Stimulated activated CD8-positive, alpha-beta memory T cell treated with anti-CD3 and anti-CD28 coated beads, Interleukin-7, amount 100 ng/mL, for 48 hours (primary cell): Measurements from ENCODE around the gene MSH5.

Source experiments
- DNase-seq, 2 donors: peaks; one replicate each; pipeline ENCODE4 v3.0.0-alpha.2; 2020; ENCODE audit warnings: low read depth in 1 of 2; ENCODE audit errors: extremely low read depth in 1 of 2

The MSH5 gene

DNA sequence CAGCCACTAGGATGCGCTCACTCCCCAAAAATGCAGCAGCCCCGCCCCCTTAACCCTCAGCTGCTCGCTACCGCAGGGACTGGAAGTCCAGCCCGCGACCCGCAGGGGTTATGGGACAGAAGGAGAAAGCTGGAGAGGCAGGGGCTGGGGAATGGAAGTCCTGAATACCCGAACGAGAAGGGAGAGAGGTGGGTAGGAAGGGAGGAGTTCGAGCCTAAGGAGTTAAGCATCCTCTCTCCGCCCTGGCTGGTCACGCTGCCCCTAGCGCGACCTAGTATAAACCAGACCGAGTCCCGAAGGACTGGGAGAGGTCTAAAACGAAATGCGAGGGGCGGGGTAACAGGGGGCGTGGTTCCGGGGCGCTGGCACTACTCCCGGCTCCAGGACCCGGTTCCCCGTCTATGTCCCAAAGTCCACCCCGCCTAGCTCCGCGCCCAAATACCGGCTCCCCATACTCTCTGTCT is 10.3 kb upstream of the MSH5 start:
- peak; percentile 53 to 71 for DNase-seq

DNA sequence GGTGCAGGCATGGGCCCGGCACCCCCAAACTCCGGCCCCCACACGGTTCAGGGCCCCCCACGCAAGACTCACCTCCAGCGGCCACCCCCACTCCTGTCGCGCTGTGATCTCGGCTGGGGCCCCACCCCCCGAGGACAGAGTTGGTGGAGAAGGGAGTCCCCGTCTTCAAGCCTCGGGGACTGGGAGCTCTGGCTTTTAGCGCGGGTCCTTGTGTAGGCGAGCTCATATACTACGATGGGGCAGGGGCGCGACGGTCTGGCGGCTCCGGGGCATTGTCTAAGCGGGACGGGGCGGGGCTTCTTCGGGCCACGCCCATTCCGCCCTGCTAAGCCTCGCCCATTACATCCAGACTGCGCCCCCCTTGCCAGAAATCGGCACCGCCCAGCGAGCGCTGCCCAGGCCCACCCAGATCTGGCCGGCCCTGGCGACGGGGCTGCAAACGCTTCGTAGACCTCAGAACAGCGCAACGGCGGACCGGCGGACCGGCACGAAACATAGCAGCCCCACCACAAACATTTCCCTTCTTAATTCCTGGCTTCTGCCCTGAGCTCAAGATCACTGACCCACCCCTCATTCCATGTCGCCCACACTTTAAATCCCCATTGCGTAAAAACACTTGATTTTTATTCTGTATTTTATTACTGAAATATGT is 9.7 kb upstream of the MSH5 start:
- peak; percentile 62 to 65 for DNase-seq

DNA sequence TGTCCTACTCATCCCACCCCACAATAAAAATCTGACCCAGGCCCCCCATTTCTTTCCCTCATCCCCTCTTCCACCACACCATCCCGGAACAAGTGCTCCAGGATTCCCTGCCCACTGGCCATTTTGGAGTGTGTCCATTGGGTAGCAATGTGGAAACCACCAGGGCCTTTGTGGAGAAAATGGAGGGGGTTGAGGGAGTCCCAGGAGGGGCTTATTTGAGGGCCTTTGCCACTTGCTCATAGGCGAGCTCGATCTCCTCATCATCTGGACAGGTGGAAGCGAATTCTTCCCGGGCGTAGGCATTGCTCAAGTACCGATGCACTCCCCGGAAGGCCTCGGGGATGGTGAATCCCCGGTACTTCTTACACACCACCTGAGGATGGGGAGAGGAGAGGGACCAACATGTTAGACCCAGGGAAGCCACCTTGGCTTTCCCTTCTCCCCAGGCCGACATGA is 9.1 kb upstream of the MSH5 start:
- DNase-seq: no peak

DNA sequence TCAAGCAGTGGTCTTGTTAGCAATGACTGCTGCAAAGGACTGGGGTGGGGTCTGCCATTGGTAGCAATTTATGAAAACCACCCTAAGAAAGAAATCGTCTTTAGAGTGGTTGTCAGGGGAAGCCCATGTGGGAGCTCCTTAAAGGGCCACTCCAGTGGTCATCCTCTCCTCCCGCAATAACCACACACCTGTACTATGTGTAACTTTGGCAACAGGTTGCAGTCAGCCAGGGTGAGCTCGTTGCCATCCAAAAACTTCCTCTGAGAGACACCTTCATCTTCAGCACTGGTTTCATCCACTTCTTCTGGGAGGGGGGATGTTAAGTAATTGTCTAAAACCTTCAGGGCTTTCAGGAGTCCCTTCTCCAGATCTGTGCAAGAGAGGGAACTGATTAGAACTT is 7.8 kb upstream of the MSH5 start:
- DNase-seq: no peak

DNA sequence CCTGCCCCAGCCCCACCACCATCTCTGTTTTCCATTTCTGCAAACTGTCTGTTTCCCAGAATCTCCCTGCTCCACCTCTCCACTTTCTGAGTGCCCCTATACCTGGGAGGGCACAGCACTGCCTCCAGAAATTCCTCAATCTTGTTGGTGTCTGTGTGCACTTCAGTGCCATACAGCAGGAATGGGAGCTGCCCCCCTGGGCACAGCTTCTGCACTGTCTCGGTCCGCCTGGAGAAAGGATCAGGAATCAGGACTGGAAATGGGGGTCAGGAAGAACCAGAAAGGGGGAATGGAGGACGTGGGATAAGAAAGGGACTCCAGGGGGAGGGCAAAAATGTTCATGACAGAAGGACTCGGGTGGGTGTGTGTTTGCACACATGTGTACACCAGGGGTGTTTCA is 6.1 kb upstream of the MSH5 start:
- DNase-seq: no peak

DNA sequence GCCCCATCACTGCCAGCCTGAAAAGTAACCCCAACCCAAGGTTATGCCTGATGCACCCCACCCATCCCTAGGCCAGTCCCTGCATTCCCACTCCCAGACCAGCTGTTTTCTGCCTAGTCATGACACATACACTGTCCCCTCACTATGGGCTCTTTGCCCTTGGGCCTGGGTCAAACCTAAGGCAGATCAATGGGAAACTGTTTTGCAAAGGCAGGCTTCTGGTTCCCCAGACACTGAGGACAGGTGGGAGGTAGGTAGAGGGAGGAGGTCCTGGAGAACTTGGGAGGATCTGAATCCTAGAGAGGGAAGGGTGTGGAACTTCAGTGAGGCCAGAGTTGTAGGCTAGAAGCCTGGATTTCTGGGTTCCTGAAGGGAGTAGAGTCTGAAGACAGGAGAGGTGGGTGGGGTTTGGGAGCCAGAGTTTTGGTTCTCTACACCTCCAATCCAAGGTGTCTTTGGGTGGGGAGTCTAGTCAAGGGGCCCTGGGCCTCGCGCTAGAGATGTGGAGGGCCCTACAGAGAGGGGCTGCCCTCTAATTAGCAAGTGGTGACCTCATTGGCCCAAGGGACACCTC is 5.5 kb upstream of the MSH5 start:
- no peak for DNase-seq

DNA sequence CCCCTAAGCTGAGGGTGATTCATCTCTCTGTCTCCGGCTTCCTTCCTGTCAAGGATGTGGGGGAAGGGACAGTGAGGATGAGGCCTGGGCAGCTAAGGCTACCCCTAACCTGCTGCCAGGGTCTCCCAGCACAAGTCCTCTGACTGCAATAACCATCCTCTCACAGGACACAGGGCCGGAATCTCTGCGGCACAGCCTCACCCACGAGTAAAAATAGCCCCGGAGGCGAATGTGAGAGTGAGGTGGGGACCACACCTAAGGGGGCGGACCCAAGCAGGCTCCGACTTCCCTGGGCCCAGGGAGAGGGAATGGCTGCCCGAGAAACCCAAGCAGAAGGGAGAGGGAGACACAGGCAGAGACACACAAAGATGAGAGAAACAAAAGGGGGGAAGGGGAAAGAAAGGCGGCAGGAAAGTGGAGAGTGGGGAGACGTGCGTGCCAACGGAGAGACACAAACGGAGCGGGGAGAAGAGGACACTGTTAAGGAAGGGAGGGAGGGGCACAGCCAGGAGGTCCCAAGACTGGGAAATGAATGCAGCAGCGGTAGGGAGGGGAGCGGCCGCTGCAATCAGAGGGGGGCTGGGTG is 4.9 kb upstream of the MSH5 start:
- peak in 1 of 2 donors; percentile 52 for DNase-seq

DNA sequence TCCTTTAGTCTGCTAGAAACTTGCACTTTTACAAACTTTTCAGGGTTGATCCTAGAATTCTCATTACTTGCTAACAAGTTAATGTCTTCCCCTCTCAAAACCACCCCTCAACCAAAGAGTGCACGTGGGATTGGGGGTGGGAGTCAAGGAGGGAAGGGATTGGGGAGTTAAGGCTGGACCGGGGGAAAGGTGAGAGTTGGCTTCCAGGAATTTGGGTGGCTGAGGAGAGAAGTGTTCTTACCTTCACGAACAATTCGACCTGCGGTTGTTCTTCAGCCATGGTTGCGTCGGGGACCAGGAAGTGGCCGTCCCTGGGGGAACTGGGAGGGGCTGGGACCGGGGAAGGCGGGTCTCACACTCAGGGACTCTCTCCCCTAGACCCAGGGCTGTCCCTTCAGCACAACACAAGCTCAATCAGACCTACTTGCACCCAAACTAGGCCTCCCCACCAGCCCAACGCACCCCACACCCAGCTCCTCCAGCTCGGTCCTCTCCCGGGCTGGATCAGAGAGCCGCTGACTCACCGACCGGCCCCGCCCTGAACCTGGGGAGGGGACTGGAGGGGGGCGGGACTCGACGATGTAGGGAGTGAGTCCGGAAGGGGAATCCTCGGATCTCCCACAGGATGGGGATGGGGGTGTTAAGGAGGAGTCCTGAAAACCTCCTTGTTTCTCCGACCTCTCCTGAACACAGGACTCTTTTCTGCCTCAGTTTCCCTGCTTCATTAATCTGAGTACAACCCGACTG is 3.6 kb upstream of the MSH5 start, which contains the start of gene CLIC1:
Gene CLIC1 (minus strand): TSS at position 510 of the 747 bp plus-strand sequence. CDS start 230 bp downstream, at position 280.
- DNase-seq: peak; percentile 66 to 75

DNA sequence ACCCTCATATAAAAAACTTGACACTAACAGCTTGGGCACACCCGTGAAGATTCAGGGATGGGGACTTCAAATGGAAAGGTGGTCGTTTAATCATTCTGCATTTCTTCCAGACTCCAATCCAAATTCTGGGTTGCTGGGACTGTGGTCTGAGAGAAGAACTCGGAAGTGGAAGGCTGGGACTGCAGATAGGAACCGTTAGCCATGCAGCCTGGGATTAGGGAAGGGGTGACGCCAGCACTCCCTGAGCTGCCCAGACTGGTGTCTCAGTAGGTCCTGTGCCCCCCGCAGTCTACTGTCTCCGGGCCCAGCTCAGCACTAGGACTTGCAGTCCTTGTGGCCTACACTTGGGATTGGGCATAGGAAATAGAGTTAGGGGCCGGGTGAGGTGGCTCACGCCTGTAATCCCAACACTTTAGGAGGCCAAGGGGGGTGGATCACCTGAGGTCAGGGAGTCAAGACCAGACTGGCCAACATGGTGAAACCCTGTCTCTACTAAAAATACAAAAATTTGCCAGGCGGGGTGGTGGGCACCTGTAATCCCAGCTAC is 3.0 kb upstream of the MSH5 start:
- DNase-seq: no peak

DNA sequence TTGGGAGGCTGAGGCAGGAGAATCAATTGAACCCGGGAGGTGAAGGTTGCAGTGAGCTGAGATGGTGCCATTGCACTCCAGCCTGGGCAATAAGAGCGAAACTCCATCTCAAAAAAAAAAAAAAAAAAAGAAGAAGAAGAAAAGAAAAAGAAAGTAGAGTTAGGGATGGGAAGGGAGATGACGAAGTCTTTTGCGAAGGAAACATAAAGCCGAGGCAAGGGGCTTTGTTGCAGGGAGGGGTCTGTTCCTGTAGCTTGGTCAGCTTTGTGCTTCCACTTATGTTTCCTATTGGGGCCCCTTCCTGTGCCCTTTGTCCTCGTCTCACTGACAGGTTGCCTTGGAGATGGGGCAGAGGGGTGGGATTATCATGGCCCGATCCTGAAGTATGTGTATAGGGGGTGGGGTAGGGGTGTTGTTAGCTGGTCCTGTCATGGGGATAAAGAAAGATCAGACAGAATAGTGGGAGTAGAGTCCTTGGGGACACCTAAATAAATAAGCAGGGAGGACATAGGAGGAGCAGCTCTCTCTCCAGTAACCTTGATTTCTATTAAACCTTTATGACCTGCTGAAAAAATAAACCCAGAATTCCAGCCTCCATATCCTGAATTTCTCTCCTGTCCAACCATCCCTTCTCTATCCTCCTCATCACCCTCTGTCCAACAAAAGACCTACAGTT is 2.4 kb upstream of the MSH5 start:
- DNase-seq: no peak

DNA sequence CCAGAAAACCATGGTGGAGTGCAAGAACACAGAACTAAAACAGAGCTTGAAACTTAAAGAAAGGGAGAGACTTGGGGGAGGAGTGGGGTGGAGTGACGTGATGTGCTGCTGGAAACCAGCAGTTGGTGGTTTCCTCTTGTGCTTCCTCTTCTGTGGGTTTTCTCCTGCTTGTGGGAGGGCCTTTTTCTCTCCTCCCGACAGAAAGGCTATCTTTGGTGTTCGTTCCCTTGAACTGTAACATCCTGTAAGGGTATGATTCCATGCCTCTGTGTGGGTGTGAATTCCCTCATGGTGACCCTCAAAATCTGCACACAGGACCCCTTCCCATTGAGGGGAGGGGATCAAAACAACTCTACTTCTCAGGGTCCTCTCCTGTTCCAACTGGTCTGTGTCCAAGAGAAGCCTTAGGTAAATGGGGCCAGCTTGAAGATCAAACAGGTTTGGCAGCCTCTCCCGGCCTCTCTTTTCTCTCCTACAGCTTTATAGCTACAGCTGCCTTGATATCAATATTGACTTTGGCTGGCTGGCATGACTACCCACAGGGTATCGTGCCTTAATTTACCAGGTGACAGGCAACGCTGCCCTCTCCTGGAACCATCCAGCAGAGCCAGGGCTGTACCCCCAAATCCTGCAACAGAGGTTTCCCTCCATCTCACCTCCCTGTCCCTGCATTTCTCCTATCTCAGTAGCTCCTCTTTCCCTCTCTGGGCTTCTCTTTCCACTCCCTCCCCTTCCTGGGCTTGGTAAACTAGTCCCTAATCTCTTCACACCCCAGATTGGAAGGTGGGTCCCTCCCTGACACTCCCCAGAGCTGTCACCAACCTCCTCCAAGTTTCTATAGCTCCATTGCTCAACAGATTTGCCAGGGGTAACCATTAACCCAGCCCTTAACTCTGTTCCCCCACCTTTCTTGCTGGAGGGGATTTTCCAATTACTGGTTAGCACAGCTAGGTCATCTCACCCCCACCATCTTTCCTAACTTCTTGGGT is 1.5 kb upstream of the MSH5 start:
- DNase-seq: peak in 1 of 2 donors; percentile 63

DNA sequence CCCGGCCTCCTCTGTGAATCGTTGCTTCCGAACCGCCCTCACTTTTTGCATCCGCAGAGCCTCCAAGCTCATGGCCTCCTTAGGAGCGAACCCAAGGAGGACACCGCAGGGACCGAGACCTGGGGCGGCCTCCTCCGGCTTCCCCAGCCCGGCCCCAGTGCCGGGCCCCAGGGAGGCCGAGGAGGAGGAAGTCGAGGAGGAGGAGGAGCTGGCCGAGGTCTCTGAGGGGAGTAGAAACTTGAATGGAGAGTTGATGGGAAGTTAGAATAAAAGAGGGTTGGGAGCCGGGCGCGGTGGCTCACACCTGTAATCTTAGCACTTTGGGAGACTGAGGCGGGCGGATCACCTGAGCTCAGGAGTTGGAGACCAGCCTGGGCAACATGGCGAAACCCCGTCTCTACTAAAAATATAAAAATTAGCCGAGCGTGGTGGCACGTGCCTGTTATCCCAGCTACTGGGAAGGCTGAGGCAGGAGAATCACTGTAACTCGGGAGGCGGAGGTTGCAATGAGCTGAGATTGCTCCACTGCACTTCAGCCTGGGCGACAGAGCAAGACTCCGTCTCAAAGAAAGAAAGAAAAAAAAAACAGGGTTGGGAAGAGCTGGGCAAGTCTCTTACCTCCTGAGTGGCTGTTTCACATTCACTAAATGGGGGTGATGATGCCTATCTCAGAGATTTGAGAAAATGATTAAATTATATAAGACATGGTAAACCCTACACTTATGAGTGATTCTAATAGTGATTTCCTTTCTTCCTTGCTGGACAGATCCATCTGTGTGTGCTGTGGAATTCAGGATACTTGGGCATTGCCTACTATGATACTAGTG is 805 bp downstream of the MSH5 start:
- DNase-seq: no peak

DNA sequence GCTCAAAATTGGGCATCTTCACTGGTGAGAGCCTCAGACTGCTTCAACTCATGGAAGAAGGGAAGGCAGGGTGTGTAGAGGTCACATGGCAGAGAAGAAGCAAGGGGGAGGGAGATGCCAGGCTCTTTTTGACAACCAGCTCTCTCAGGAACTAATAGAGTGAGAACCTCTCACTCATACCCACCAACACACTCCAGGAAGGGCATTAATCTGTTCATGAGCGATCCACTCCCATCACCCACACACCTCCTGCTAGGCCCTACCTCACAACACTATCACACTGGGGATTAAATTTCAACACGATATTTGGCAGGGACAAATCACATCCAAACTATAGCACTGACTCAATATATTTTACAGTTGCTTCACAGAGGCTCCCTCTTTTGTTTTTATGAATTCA is 2.0 kb downstream of the MSH5 start:
- DNase-seq: no peak

DNA sequence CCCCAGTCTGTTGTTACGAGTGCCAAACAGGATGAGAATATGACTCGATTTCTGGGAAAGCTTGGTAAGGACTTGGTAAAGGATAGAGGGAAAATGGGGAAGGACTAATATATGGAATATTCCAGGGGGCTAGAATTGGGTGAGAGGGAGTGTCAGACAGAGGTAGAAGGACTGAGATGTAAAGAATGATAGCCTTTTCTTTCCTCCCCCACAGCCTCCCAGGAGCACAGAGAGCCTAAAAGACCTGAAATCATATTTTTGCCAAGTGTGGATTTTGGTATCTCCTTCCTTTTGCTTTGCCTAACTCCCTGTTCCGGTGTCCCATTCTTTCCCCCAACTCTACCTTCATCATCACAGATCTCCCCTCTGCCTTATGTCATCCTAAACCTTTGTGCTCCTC is 3.1 kb downstream of the MSH5 start:
- no peak for DNase-seq

DNA sequence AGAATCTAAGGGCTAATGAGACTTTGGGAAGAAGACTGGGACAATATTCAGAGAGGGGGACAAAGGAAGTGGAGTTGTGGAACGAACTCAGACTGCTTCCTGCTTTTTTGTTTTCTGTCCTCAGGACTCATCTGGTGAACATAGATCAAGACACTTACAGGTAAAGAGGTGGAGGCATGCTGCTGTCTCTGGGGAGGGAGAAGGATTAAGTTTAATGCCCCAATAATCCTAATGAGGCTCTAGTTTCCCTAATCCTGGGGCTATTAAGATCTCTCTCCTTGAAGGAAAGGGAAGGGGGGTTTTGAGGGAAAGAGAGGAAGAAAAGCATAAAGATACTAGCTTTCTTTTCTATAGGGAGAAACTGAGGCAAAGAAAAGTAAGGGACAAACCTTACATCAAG is 4.6 kb downstream of the MSH5 start:
- DNase-seq: no peak

DNA sequence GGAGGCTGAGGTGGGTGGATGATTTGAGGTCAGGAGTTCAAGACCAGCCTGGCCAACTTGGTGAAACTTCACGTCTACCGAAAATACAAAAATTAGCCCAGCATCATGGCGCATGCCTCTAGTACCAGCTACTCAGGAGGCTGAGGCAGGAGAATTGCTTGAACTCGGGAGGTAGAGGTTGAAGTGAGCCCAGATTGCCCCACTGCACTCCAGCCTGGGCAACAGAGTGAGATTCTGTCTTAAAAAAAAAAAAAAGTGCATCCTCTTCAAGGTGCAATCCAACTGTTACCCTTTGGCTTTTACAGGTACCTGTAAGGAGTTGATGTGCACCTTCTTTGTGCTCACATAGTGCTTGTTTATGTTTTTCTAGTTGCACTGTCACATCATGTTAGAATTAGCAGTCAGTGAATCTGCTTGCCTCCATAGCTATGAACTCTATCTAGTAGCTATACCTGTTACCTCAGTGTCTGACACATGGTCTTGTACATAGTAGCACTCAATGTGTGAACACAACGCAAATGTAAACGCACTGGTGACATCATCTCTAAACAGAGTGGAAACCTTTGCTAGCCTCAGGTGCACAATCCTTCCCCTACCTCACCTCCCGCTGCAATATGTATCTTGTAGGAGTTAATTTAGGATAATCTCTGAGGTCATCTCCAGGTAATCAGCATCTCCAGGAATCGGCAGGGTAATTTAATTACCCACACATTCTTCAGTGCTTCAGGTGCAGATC is 9.7 kb downstream of the MSH5 start:
- DNase-seq: no peak

DNA sequence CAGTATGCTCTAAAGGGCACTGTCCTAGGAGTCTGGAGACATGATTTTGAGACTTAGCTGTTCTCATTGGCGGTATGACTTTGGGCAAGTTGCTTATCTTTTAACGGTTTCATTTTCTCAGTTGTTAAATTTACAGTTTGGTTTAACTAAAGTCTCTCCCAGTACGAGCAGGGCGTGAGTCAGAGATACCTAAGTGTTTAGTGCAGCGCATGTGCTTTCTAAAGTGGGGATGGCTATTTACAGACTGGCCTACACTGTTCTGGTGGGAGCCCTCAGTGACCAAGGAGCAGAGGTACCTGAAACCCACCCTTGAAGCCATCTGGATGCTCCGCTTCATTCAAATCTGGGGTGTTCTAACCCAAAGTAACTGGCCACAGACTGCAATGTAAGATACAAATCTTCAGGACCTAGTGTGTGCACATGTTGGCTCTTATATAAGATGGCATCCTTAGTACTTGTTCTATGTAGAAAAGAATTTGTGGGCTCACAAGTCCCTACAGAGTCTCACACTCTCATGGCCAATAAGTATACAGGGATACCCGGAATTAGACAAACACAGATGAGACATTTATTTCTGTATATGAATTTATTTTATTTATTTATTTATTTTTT is 10.7 kb downstream of the MSH5 start:
- no peak for DNase-seq
